Gastroesophageal sphincter (tissue), 4 donors: Measurements from ENCODE around the gene PROSER2. TPM values are rescaled to one million over a fixed set of nuclear protein-coding genes. Genes with fewer than 3 reads are reported as not detected.

Experiments
- ATAC-seq: fragments of 150-250 bp; one replicate; pipeline ENCODE4 v1.9.1; 2016; ENCODE audit warnings: mild to moderate bottlenecking, moderate library complexity
- H3K27ac ChIP-seq, 4 donors: fragments of 200-600 bp; sonication (generic) in 3 of 4; 1 replicate in 3 of 4; 2 replicates in 1 of 4; pipeline ENCODE4 v1.5.1; 2016 to 2019
- H3K27me3 ChIP-seq: fragments of 200-600 bp; sonication (generic); one replicate; pipeline ENCODE4 v1.5.1; 2019
- H3K36me3 ChIP-seq, 2 donors: fragments of 200-600 bp; sonication (generic); one replicate each; pipeline ENCODE4 v1.5.1; 2019; ENCODE audit warnings: control low read depth in 1 of 2
- H3K4me1 ChIP-seq, 3 donors: fragments of 200-600 bp; sonication (generic); 1 replicate in 2 of 3; 2 replicates in 1 of 3; pipeline ENCODE4 v1.5.1; 2016 to 2019; ENCODE audit warnings: control low read depth in 2 of 3
- H3K4me3 ChIP-seq, 2 donors: fragments of 200-600 bp; sonication (generic); one replicate each; pipeline ENCODE4 v1.5.1; 2019; ENCODE audit warnings: mild to moderate bottlenecking in 1 of 2, moderate library complexity in 1 of 2
- H3K9me3 ChIP-seq, 3 donors: fragments of 200-600 bp; sonication (generic); one replicate each; pipeline ENCODE4 v1.5.1; 2017 to 2019; ENCODE audit warnings: control low read depth in 2 of 3
- CTCF ChIP-seq, 4 experiments: fragments of 200-600 bp in 2 of 4; fragments of 450-650 bp in 2 of 4; sonication (generic) in 1 of 4; IDR thresholded peaks; one replicate each; pipeline ENCODE4 v1.5.1; 2017 to 2019; ENCODE audit warnings: antibody characterized with exemption in 4 of 4, mild to moderate bottlenecking in 2 of 4, moderate library complexity in 2 of 4
- EP300 ChIP-seq: sonication (generic); formaldehyde crosslinking; IDR thresholded peaks from one replicate; pipeline ENCODE4 v1.6.1; 2017; ENCODE audit warnings: antibody characterized with exemption, mild to moderate bottlenecking
- POLR2A ChIP-seq, 2 donors: fragments of 450-650 bp; IDR thresholded peaks; one replicate each; pipeline ENCODE4 v1.6.1; 2017; ENCODE audit warnings: antibody characterized with exemption in 2 of 2, mild to moderate bottlenecking in 2 of 2, moderate library complexity in 1 of 2
- POLR2AphosphoS5 ChIP-seq: sonication (generic); formaldehyde crosslinking; IDR thresholded peaks from one replicate; pipeline ENCODE4 v1.6.1; 2017; ENCODE audit warnings: antibody characterized with exemption
- WGBS, 2 donors: methylation state at CpG; one replicate each; pipeline ENCODE4 v1.1.5; 2018; ENCODE audit warnings: low coverage in 1 of 2; 5-methylcytosine and 5-hydroxymethylcytosine counted together
- total RNA-seq, 4 donors: library from RNA; depleted of rRNA; stranded (reverse); fragments of >200 nt; gene quantifications; one replicate each; pipeline ENCODE4 v1.1.0, GENCODE V29; 2016

The PROSER2 gene
- total RNA-seq, 4 donors from 2014 or later = 0.62 to 10.3 (median 1.8) TPM

GRCh38 chr10:11789306-11789705 lies 33.9 kb upstream of the PROSER2 start:
- H3K4me1 ChIP-seq = no peaks in the 10 kb centered on the region
- H3K27ac ChIP-seq = no peak overlapping the region
- no peaks in the 10 kb centered on the region for H3K36me3 ChIP-seq
- no peaks in the 10 kb centered on the region for H3K9me3 ChIP-seq
- WGBS, 2 donors = 33 to 43% methylated on average over 1 to 2 of the region's 2 CpGs
- no peak for ATAC-seq
- no peak overlapping the region for H3K4me3 ChIP-seq
- peaks cover 21% of the 10 kb centered on the region for H3K27me3 ChIP-seq
- TF ChIP-seq CTCF (IDR thresholded peaks at IDR 0.05) (no peak), EP300 (no peak), POLR2AphosphoS5 (no peak), POLR2A (IDR thresholded peaks at IDR 0.05) (no peak)

- TF ChIP-seq CTCF (IDR thresholded peaks at IDR 0.05) = no peak
- TF ChIP-seq POLR2A (IDR thresholded peaks at IDR 0.05) = no peak
- TF ChIP-seq EP300 = no peak
- TF ChIP-seq POLR2AphosphoS5 = no peak
- Histone ChIP-seq H3K27me3 (peaks cover 17% of the 10 kb centered on the region), H3K4me1 (no peaks in the 10 kb centered on the region), H3K9me3 (no peaks in the 10 kb centered on the region), H3K36me3 (no peaks in the 10 kb centered on the region), H3K4me3 (no peak overlapping the region), H3K27ac (no peak overlapping the region)
- WGBS, 2 donors = 86% methylated on average over 8 of the region's 8 CpGs; no CpG with 5 or more reads in 1 of the 2 donors
- no peak for ATAC-seq
These were observed 33.2 kb upstream of the PROSER2 start for GRCh38 chr10:11789956-11790355.

GRCh38 chr10:11793762-11794479 lies 29.2 kb upstream of the PROSER2 start:
- Histone ChIP-seq H3K4me3 (no peak overlapping the region), H3K27me3 (no peaks in the 10 kb centered on the region), H3K9me3 (no peaks in the 10 kb centered on the region), H3K36me3 (no peaks in the 10 kb centered on the region), H3K4me1 (no peaks in the 10 kb centered on the region), H3K27ac (no peak overlapping the region)
- 95 to 100% methylated on average over 1 to 6 of the region's 12 CpGs for WGBS, 2 donors
- ATAC-seq = no peak
- TF ChIP-seq POLR2A (IDR thresholded peaks at IDR 0.05) = no peak
- TF ChIP-seq POLR2AphosphoS5 = no peak

GRCh38 chr10:11794566-11794965 lies 28.6 kb upstream of the PROSER2 start:
- Histone ChIP-seq H3K4me1 (no peaks in the 10 kb centered on the region), H3K27ac (no peak overlapping the region), H3K36me3 (no peaks in the 10 kb centered on the region), H3K4me3 (no peak overlapping the region), H3K27me3 (no peaks in the 10 kb centered on the region), H3K9me3 (no peaks in the 10 kb centered on the region)
- 85 to 90% methylated on average over 4 to 5 of the region's 5 CpGs for WGBS, 2 donors
- TF ChIP-seq CTCF (IDR thresholded peaks at IDR 0.05) = no peak
- TF ChIP-seq POLR2A (IDR thresholded peaks at IDR 0.05) = no peak
- no peak for TF ChIP-seq POLR2AphosphoS5
- ATAC-seq = no peak

DNA sequence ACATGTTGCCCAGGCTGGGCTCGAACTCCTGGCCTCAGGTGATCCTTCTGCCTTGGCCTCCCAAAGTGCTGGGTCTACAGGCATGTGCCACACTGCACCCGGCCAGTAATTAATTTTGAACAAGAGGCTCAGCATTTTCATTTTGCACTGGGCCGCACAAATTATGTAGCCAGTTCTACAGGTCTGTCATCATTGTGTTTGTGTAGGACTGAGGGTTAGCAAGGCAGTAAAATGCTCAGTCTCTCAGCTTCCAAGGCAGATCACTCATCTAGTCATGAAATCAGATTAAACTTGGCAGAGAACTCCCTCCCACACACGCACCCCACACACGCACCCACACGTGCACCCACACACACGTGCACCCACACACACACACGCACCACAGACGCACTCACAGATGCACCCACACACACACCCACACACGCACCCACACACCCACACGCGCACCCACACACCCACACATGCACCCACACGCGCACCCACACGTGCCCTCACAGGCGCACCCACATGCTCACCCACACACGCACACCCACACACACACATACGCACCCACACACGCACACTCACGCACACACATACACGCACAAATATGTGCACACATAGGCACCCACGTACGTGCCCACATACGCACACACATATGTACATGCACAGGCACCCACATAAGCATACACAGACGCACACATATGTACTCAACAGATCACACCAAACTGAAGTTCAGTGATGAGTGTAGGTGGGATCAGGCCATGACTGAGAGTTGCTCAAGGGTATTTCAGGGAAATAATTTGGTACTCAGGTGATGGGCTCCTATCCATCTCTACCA lies 27.8 kb upstream of the PROSER2 start:
- Histone ChIP-seq H3K27ac (no peak overlapping the region), H3K9me3 (no peaks in the 10 kb centered on the region), H3K36me3 (no peaks in the 10 kb centered on the region), H3K4me3 (no peak overlapping the region), H3K27me3 (no peaks in the 10 kb centered on the region), H3K4me1 (no peaks in the 10 kb centered on the region)
- no peak for TF ChIP-seq EP300
- TF ChIP-seq POLR2AphosphoS5 = no peak
- TF ChIP-seq POLR2A (IDR thresholded peaks at IDR 0.05) = no peak
- TF ChIP-seq CTCF (IDR thresholded peaks at IDR 0.05) = no peak
- WGBS, 2 donors = 89 to 92% methylated on average over 9 to 15 of the region's 25 CpGs
- ATAC-seq = no peak
